Measurements from ENCODE around the gene TMEM269. TPM values are rescaled to one million over a fixed set of nuclear protein-coding genes. Genes with fewer than 3 reads are reported as not detected.

Gene TMEM269
- total and polyA plus RNA-seq, 2 donors (not counting 1 experiment from before 2014, with no cell fraction given) = 0.21 to 0.47 TPM

GRCh38 chr1:42748461-42749410 lies 36.1 kb upstream of the TMEM269 start:
- 90% methylated on average over 13 of the region's 14 CpGs for WGBS (ENCODE audit: insufficient coverage)
- H3K4me1 Mint-ChIP-seq = no peaks in the 10 kb centered on the region
- CTCF ChIA-PET = interaction anchor here (1.1 to 6.6 kb wide), 6 partner anchors 10 to 575 kb away, joined by 3 to 57 read pairs (median 4); partner anchors contain the start of gene P3H1
- POLR2A ChIA-PET = no interaction called here
- intact Hi-C loops (cut with micrococcal nuclease) = no loop called here
- no peak overlapping the region for H2AFZ ChIP-seq (ENCODE audit: insufficient read depth, low read depth, low read length, poor library complexity, severe bottlenecking)
- H3K4me3 Mint-ChIP-seq = no peak overlapping the region
- peaks cover 0 to 3% (median 0%) of the 10 kb centered on the region in 3 donors for H3K9me3 ChIP-seq (ENCODE audit: control extremely low read depth in 1 of 3, control insufficient read depth in 2 of 3, insufficient read depth in 1 of 3, low read length in 2 of 3)
- H3K9ac ChIP-seq (ENCODE audit: low read length) = no peak overlapping the region
- H3K4me3 ChIP-seq (ENCODE audit: control extremely low read depth in 1 of 5, extremely low read depth in 1 of 5, insufficient read depth in 1 of 5, low read depth in 2 of 5, low read length in 4 of 5) = no peak overlapping the region
- peaks cover 16 to 48% of the 10 kb centered on the region in 2 experiments for H3K36me3 ChIP-seq (replicated peaks in 1 of 2; ENCODE audit: control extremely low read depth in 1 of 2, control insufficient read depth in 1 of 2, extremely low read depth in 1 of 2, insufficient read depth in 2 of 2, low read length in 1 of 2)
- DNase-seq (no peak), ATAC-seq (ENCODE audit: low read depth) (no peak)
- TF ChIP-seq, protein P1, sequence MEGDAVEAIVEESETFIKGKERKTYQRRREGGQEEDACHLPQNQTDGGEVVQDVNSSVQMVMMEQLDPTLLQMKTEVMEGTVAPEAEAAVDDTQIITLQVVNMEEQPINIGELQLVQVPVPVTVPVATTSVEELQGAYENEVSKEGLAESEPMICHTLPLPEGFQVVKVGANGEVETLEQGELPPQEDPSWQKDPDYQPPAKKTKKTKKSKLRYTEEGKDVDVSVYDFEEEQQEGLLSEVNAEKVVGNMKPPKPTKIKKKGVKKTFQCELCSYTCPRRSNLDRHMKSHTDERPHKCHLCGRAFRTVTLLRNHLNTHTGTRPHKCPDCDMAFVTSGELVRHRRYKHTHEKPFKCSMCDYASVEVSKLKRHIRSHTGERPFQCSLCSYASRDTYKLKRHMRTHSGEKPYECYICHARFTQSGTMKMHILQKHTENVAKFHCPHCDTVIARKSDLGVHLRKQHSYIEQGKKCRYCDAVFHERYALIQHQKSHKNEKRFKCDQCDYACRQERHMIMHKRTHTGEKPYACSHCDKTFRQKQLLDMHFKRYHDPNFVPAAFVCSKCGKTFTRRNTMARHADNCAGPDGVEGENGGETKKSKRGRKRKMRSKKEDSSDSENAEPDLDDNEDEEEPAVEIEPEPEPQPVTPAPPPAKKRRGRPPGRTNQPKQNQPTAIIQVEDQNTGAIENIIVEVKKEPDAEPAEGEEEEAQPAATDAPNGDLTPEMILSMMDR (IDR thresholded peaks at IDR 0.05) = no peak
- TF ChIP-seq EZH2 (IDR thresholded peaks at IDR 0.05; ENCODE audit: borderline replicate concordance, insufficient read depth, low read depth, low read length, poor library complexity, severe bottlenecking) = no peak
- H3K79me2 ChIP-seq (ENCODE audit: control insufficient read depth, insufficient read depth, low read length) = no peaks in the 10 kb centered on the region
- H3K4me2 ChIP-seq (replicated peaks; ENCODE audit: low read depth, low read length, poor library complexity, severe bottlenecking) = no peak overlapping the region
- H3K9me3 Mint-ChIP-seq (ENCODE audit: insufficient read depth) = peaks cover 2% of the 10 kb centered on the region
- H3K27ac ChIP-seq (ENCODE audit: low read length in 2 of 2) = no peak overlapping the region
- H3K27me3 ChIP-seq (replicated peaks in 1 of 4; ENCODE audit: control extremely low read depth in 1 of 4, control insufficient read depth in 3 of 4, insufficient read depth in 4 of 4, low read length in 3 of 4) = no peaks in the 10 kb centered on the region
- H3K27me3 Mint-ChIP-seq = no peaks in the 10 kb centered on the region
- H3K4me1 ChIP-seq (ENCODE audit: control insufficient read depth in 2 of 2, insufficient read depth in 2 of 2, low read length in 2 of 2) = no peaks in the 10 kb centered on the region
- no peaks in the 10 kb centered on the region for H4K20me1 ChIP-seq (ENCODE audit: control insufficient read depth, insufficient read depth, low read length, poor library complexity, severe bottlenecking)
- H3K27ac Mint-ChIP-seq = no peak overlapping the region

DNA sequence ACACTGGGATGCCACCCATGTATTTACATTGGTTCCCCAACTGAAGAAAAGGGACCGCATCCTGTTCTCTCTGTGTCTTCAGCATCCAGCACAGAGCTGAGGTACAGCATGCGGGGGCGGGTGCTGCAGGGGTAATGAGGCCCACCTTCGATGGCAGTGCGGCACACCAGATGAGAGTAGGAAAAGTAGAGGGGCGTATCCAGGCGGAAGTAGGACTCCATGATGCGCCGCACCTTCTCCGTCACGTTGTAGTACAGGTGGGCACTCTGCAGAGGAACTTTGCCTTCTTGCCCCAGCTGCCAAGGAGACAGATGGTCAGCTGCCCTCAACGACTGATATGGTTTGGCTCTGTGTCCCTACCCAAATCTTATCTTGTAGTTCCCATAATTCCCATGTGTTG lies 34.8 kb upstream of the TMEM269 start:
- H3K27me3 ChIP-seq (replicated peaks in 1 of 4; ENCODE audit: control extremely low read depth in 1 of 4, control insufficient read depth in 3 of 4, insufficient read depth in 4 of 4, low read length in 3 of 4) = no peaks in the 10 kb centered on the region
- CTCF ChIA-PET = interaction anchor here (1.1 to 6.6 kb wide), 5 partner anchors 8 to 577 kb away, joined by 3 to 57 read pairs (median 4); partner anchors contain the start of gene P3H1
- H3K79me2 ChIP-seq (ENCODE audit: control insufficient read depth, insufficient read depth, low read length) = no peaks in the 10 kb centered on the region
- no peak for ATAC-seq (ENCODE audit: low read depth)
- intact Hi-C loops (cut with micrococcal nuclease) = no loop called here
- DNase-seq = no peak
- no peak overlapping the region for H3K27ac Mint-ChIP-seq
- no peaks in the 10 kb centered on the region for H3K4me1 ChIP-seq (ENCODE audit: control insufficient read depth in 2 of 2, insufficient read depth in 2 of 2, low read length in 2 of 2)
- H3K9me3 Mint-ChIP-seq (ENCODE audit: insufficient read depth) = peaks cover 2% of the 10 kb centered on the region
- POLR2A ChIA-PET = no interaction called here
- H3K27me3 Mint-ChIP-seq = no peaks in the 10 kb centered on the region
- no peak overlapping the region for H3K4me3 ChIP-seq (ENCODE audit: control extremely low read depth in 1 of 5, extremely low read depth in 1 of 5, insufficient read depth in 1 of 5, low read depth in 2 of 5, low read length in 4 of 5)
- H3K4me3 Mint-ChIP-seq = no peak overlapping the region
- H3K4me1 Mint-ChIP-seq = no peaks in the 10 kb centered on the region
- no peak overlapping the region for H3K27ac ChIP-seq (ENCODE audit: low read length in 2 of 2)
- no peak overlapping the region for H3K4me2 ChIP-seq (replicated peaks; ENCODE audit: low read depth, low read length, poor library complexity, severe bottlenecking)
- H3K9me3 ChIP-seq (ENCODE audit: control extremely low read depth in 1 of 3, control insufficient read depth in 2 of 3, insufficient read depth in 1 of 3, low read length in 2 of 3) = peaks cover 0 to 3% (median 0%) of the 10 kb centered on the region in 3 donors
- TF ChIP-seq, protein P1 (IDR thresholded peaks at IDR 0.05) = no peak
- TF ChIP-seq EZH2 (IDR thresholded peaks at IDR 0.05; ENCODE audit: borderline replicate concordance, insufficient read depth, low read depth, low read length, poor library complexity, severe bottlenecking) = no peak
- H2AFZ ChIP-seq (ENCODE audit: insufficient read depth, low read depth, low read length, poor library complexity, severe bottlenecking) = no peak overlapping the region
- H3K9ac ChIP-seq (ENCODE audit: low read length) = no peak overlapping the region
- no peaks in the 10 kb centered on the region for H4K20me1 ChIP-seq (ENCODE audit: control insufficient read depth, insufficient read depth, low read length, poor library complexity, severe bottlenecking)
- WGBS (ENCODE audit: insufficient coverage) = 97% methylated on average over 12 of the region's 12 CpGs
- peaks cover 22 to 60% of the 10 kb centered on the region in 2 experiments for H3K36me3 ChIP-seq (replicated peaks in 1 of 2; ENCODE audit: control extremely low read depth in 1 of 2, control insufficient read depth in 1 of 2, extremely low read depth in 1 of 2, insufficient read depth in 2 of 2, low read length in 1 of 2)

All from B cell (primary cell).